ENCODE measurements around the gene CARD11.

- no peak for TF ChIP-seq EZH2 (IDR thresholded peaks at IDR 0.05; ENCODE audit: borderline replicate concordance, insufficient read depth, low read length, poor library complexity, severe bottlenecking)
- no peak for TF ChIP-seq CTCF (IDR thresholded peaks at IDR 0.05; ENCODE audit: poor library complexity, severe bottlenecking)
- no peak for TF ChIP-seq SMC3 (conservative IDR thresholded peaks at IDR 0.05; ENCODE audit: poor library complexity)
- no peak for TF ChIP-seq TAF1 (IDR thresholded peaks at IDR 0.05; ENCODE audit: low read depth)
- no peak for TF ChIP-seq REST (IDR thresholded peaks at IDR 0.05; ENCODE audit: borderline replicate concordance)
- TF ChIP-seq EP300 (conservative IDR thresholded peaks at IDR 0.05; ENCODE audit: poor library complexity, severe bottlenecking): no peak
- TF ChIP-seq POLR2AphosphoS5 (IDR thresholded peaks at IDR 0.05): no peak
- TF ChIP-seq RAD21 (conservative IDR thresholded peaks at IDR 0.05): no peak
Measured at GRCh38 chr7:2906197-2906931, 137.3 kb downstream of the CARD11 start.
